Spleen (tissue), 11 donors: ENCODE measurements around the gene SLC39A1. TPM values are rescaled to one million over a fixed set of nuclear protein-coding genes. Genes with fewer than 3 reads are reported as not detected.
"Not testable (repeated sequence)": the region's sequence is repeated elsewhere in the genome, so short reads cannot be mapped to it uniquely, and the experiment has no call there.

ENCODE experiments used
- DNase-seq: peaks from one replicate; pipeline ENCODE4 v3.0.0-alpha.2; 2020
- H3K27ac ChIP-seq, 8 donors: fragments of 200-600 bp; sonication (generic) in 7 of 8; 1 replicate in 4 of 8; 2 replicates in 4 of 8; pipeline versions ENCODE4 v1.5.0 to v1.8.0; 2016 to 2021; ENCODE audit warnings: inconsistent platforms in 4 of 8, mild to moderate bottlenecking in 4 of 8, moderate library complexity in 1 of 8
- H3K27me3 ChIP-seq, 7 donors: fragments of 200-600 bp; sonication (generic) in 6 of 7; replicated peaks in 1 of 7; 1 replicate in 4 of 7; 2 replicates in 3 of 7; pipeline versions ENCODE4 v1.5.0 to v1.8.0; 2016 to 2021; ENCODE audit warnings: inconsistent platforms in 3 of 7, mild to moderate bottlenecking in 1 of 7
- H3K36me3 ChIP-seq, 6 donors: fragments of 200-600 bp; sonication (generic) in 5 of 6; 1 replicate in 4 of 6; 2 replicates in 2 of 6; pipeline versions ENCODE4 v1.5.0 to v1.8.0; 2016 to 2021; ENCODE audit warnings: inconsistent platforms in 2 of 6
- H3K4me1 ChIP-seq, 6 donors: fragments of 200-600 bp; sonication (generic) in 5 of 6; 1 replicate in 3 of 6; 2 replicates in 3 of 6; pipeline versions ENCODE4 v1.5.0 to v1.8.0; 2016 to 2021; ENCODE audit warnings: inconsistent platforms in 3 of 6
- H3K4me3 ChIP-seq, 8 donors: fragments of 200-600 bp; sonication (generic) in 7 of 8; 1 replicate in 4 of 8; 2 replicates in 4 of 8; pipeline versions ENCODE4 v1.5.0 to v1.8.0; 2016 to 2021; ENCODE audit warnings: inconsistent platforms in 4 of 8, mild to moderate bottlenecking in 4 of 8, moderate library complexity in 2 of 8
- H3K9me3 ChIP-seq, 8 donors: fragments of 200-600 bp; sonication (generic) in 7 of 8; 1 replicate in 4 of 8; 2 replicates in 4 of 8; pipeline versions ENCODE4 v1.5.0 to v1.8.0; 2016 to 2021; ENCODE audit warnings: inconsistent platforms in 4 of 8
- POLR2A ChIP-seq, 3 donors: fragments of 450-650 bp; IDR thresholded peaks; one replicate each; pipeline ENCODE4 v1.5.1; 2017; ENCODE audit warnings: antibody characterized with exemption in 3 of 3, mild to moderate bottlenecking in 1 of 3
- POLR2AphosphoS5 ChIP-seq, 3 donors: sonication (generic); formaldehyde crosslinking; IDR thresholded peaks; one replicate each; pipeline ENCODE4 v1.5.1; 2017; ENCODE audit warnings: antibody characterized with exemption in 3 of 3
- WGBS, 5 donors: extraction: QIAGEN DNeasy Blood & Tissue Kit in 3 of 5; methylation state at CpG; one replicate each; pipeline versions ENCODE4 v1.1.5 to v1.1.7; 2013 to 2018; 5-methylcytosine and 5-hydroxymethylcytosine counted together
- intact Hi-C: fragments of 100-400 bp; cut with DNase I; formaldehyde crosslinking; loops from one replicate; pipeline ENCODE4 v1.15.0; 2023; ENCODE audit warnings: low total_unique reads
- polyA plus RNA-seq, 3 donors: library from polyadenylated mRNA; stranded (reverse); fragments of 200-250 nt; gene quantifications; one replicate each; pipeline ENCODE4 v1.2.1, GENCODE V29; 2013
- total RNA-seq, 7 donors: library from RNA; depleted of rRNA in 3 of 7; stranded (reverse); fragments of >200 nt in 3 of 7; fragmentation: NEBNext Ultra II Directional in 4 of 7; extraction: Animal tissue kit (Norgen Biotek cat#: 25700) in 4 of 7; gene quantifications; one replicate each; pipeline versions ENCODE4 v1.1.0 to v1.2.1, GENCODE V29; 2016 to 2021
- TF ChIP-seq, protein P1 (sequence below), 11 experiments: fragments of 200-600 bp in 7 of 11; fragments of 450-650 bp in 4 of 11; sonication (generic) in 4 of 11; IDR thresholded peaks in 8 of 11; conservative IDR thresholded peaks in 3 of 11; 1 replicate in 7 of 11; 2 replicates in 4 of 11; pipeline versions ENCODE4 v1.4.0 to v1.8.0; 2016 to 2021; ENCODE audit warnings: antibody characterized with exemption in 11 of 11, inconsistent platforms in 4 of 11, mild to moderate bottlenecking in 1 of 11
- donor health status: healthy with polysubstance abuse.
- donor health status: DM: no; HTN: no; CAD: no; lungs with moderate emphysema.
- donor health status: DM: no; HTN: no; CAD: no.
- donor health status: Bipolar disorder and iron deficiency.
- donor health status: healthy.
- donor health status: DM: no; HTN: no; CAD: no.
- donor health status: DM: yes; HTN: yes; CAD: no.

SLC39A1 gene
- total and polyA plus RNA-seq, 10 donors = 23.6 to 88.4 (median 69.4) TPM

DNA sequence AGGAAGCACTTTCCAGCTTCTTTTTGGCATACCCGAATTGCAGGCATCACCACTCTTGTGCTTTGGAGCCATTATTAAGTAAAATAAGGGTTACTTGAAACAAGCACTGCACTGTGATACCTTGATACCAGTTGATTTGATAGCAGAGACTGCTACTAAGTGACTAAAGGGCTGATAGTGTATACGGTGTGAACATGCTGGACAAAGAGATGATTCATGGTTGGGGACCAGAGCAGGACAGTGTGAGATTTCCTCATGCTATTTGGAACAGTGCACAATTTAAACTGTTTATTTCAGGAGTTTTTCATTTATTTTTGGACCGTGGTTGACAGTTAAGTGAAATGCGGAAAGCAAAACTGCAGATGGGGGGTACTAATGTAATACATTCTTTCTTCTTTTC is 37.1 kb upstream of the SLC39A1 start:
- intact Hi-C loops = no loop called here
- Histone ChIP-seq H3K27me3 (no peaks in the 10 kb centered on the region), H3K9me3 (no peaks in the 10 kb centered on the region), H3K27ac (no peak overlapping the region), H3K4me3 (no peak overlapping the region), H3K36me3 (peaks cover 0 to 11% (median 8%) of the 10 kb centered on the region in 6 donors), H3K4me1 (no peaks in the 10 kb centered on the region)
- no peak for DNase-seq
- TF ChIP-seq POLR2AphosphoS5 (IDR thresholded peaks at IDR 0.05) (no peak), POLR2A (IDR thresholded peaks at IDR 0.05) (no peak)
- TF ChIP-seq, protein P1, sequence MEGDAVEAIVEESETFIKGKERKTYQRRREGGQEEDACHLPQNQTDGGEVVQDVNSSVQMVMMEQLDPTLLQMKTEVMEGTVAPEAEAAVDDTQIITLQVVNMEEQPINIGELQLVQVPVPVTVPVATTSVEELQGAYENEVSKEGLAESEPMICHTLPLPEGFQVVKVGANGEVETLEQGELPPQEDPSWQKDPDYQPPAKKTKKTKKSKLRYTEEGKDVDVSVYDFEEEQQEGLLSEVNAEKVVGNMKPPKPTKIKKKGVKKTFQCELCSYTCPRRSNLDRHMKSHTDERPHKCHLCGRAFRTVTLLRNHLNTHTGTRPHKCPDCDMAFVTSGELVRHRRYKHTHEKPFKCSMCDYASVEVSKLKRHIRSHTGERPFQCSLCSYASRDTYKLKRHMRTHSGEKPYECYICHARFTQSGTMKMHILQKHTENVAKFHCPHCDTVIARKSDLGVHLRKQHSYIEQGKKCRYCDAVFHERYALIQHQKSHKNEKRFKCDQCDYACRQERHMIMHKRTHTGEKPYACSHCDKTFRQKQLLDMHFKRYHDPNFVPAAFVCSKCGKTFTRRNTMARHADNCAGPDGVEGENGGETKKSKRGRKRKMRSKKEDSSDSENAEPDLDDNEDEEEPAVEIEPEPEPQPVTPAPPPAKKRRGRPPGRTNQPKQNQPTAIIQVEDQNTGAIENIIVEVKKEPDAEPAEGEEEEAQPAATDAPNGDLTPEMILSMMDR (IDR thresholded peaks at IDR 0.05 in 8 of 11, conservative IDR thresholded peaks at IDR 0.05 in 3 of 11) = no peak
- 80 to 86% (median 84%) methylated on average over 4 of the region's 4 CpGs for WGBS, 5 donors

DNA sequence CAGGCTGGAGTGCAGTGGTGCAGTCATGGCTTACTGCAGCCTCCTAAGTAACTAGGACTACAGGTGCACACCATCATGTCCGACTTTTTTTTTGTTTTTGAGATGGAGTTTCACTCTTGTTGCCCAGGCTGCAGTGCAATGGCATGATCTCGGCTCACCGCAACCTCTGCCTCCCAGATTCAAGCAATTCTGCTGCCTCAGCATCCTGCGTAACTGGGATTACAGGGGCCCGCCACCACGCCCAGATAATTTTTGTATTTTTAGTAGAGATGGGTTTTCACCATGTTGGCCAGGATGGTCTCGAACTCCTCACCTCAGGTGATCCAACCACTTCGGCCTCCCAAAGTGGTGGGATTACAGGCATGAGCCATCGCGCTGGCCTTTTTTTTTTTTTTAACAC is 33.5 kb upstream of the SLC39A1 start:
- peaks cover 15 to 33% (median 24%) of the 10 kb centered on the region in 6 donors for H3K4me1 ChIP-seq
- H3K9me3 ChIP-seq, intact Hi-C loops, H3K4me3 ChIP-seq, DNase-seq, H3K27ac ChIP-seq, H3K27me3 ChIP-seq: not testable (repeated sequence)
- WGBS, 5 donors = 94 to 98% (median 96%) methylated on average over 10 of the region's 10 CpGs
- H3K36me3 ChIP-seq = peaks cover 0 to 47% (median 42%) of the 10 kb centered on the region in 6 donors

DNA sequence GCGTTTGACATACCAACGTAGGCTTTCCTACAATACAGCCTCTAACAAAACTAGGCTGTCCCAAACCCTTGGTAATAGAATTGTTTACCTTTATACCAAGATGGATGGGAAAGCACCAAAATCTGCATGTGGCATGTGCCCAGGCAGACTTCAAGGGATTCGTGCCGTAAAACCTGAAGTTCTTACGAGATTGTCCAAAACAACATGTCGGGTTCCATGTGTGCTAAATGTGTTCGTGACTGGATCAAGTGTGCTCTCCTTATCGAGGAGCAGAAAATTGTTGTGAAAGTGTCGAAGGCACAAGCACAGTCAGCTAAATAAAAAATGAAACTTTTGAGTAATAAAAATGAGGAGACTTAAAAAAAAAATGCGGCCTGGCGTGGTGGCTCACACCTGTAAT is 32.3 kb upstream of the SLC39A1 start:
- intact Hi-C loops = no loop called here
- Histone ChIP-seq H3K36me3 (peaks cover 0 to 53% (median 45%) of the 10 kb centered on the region in 6 donors), H3K27ac (no peak overlapping the region), H3K4me3 (no peak overlapping the region), H3K9me3 (no peaks in the 10 kb centered on the region), H3K4me1 (peaks cover 18 to 42% (median 34%) of the 10 kb centered on the region in 6 donors), H3K27me3 (no peaks in the 10 kb centered on the region)
- 93 to 99% (median 95%) methylated on average over 11 of the region's 11 CpGs for WGBS, 5 donors
- DNase-seq = no peak
- TF ChIP-seq, protein P1 (IDR thresholded peaks at IDR 0.05 in 8 of 11, conservative IDR thresholded peaks at IDR 0.05 in 3 of 11) = no peak
- no peak for TF ChIP-seq POLR2AphosphoS5 (IDR thresholded peaks at IDR 0.05)

DNA sequence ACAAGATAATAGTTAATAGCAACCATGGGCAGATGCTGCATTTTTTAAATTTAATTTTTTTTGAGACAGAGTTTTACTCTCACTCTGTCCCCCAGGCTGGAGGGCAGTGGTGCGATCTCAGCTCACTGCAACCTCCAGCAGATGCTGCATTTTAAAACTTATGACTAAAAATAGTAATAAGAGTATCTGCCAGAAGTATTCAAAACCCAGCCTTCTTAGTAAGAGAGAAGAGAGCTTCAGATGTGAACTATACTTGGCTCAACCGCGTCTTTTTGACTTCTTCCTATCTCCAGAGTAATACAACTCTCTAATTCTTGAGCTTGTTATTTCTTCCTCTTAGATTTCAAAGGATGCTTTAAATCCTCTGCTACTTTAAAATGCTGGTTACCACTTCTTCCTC is 31.9 kb upstream of the SLC39A1 start:
- 87 to 98% (median 93%) methylated on average over 3 of the region's 3 CpGs for WGBS, 5 donors
- Histone ChIP-seq H3K27me3 (no peaks in the 10 kb centered on the region), H3K9me3 (no peaks in the 10 kb centered on the region), H3K4me3 (no peak overlapping the region), H3K4me1 (peaks cover 18 to 45% (median 37%) of the 10 kb centered on the region in 6 donors), H3K27ac (no peak overlapping the region), H3K36me3 (peaks cover 0 to 53% (median 45%) of the 10 kb centered on the region in 6 donors)
- TF ChIP-seq, protein P1 (IDR thresholded peaks at IDR 0.05 in 8 of 11, conservative IDR thresholded peaks at IDR 0.05 in 3 of 11) = no peak
- TF ChIP-seq POLR2A (IDR thresholded peaks at IDR 0.05) (no peak), POLR2AphosphoS5 (IDR thresholded peaks at IDR 0.05) (no peak)
- intact Hi-C loops = no loop called here
- no peak for DNase-seq

DNA sequence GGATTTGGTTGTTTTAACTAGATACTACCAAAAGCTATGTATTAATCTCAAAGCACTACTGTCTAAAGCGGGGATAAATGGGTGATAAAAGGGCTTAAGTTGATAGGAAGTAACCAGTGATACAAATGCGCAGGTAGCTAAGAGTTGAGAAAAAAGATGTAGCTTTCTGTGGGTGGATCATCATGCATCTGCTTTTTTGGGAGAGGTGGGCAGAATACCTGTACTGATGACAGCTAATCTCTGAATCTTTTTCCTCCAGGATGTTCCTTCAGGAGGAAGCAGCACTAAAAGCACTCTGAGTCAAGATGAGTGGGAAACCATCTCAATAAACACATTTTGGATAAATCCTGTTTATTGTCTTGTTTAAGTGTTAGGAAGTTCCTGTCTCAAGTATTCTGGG is 28.5 kb upstream of the SLC39A1 start:
- TF ChIP-seq POLR2A (IDR thresholded peaks at IDR 0.05) = no peak
- TF ChIP-seq, protein P1 (IDR thresholded peaks at IDR 0.05 in 8 of 11, conservative IDR thresholded peaks at IDR 0.05 in 3 of 11) = no peak
- TF ChIP-seq POLR2AphosphoS5 (IDR thresholded peaks at IDR 0.05) = no peak
- Histone ChIP-seq H3K27ac (peak overlapping the region in 7 of 8 donors; percentile 94 to 99 (median 97)), H3K27me3 (no peaks in the 10 kb centered on the region), H3K4me3 (peak overlapping the region; percentile 61 to 95 (median 72)), H3K9me3 (no peaks in the 10 kb centered on the region), H3K36me3 (peaks cover 0 to 53% (median 45%) of the 10 kb centered on the region in 6 donors), H3K4me1 (peaks cover 24 to 63% (median 50%) of the 10 kb centered on the region in 6 donors)
- intact Hi-C loops = no loop called here
- 64 to 83% (median 76%) methylated on average over 2 of the region's 2 CpGs for WGBS, 5 donors
- DNase-seq = no peak
